Measurements from ENCODE around the gene HACD2.

GRCh38 chr3:123498761-123499160 lies 86.1 kb downstream of the HACD2 start:
- TF ChIP-seq CTCF (IDR thresholded peaks at IDR 0.05) (no peak), POLR2A (IDR thresholded peaks at IDR 0.05) (no peak), POLR2AphosphoS5 (IDR thresholded peaks at IDR 0.05) (no peak)
